ENCODE results near the gene AOC1.

AOC1 gene

GRCh38 chr7:150862356-150862755 is 10.0 kb downstream of the AOC1 start:
- H3K36me3 ChIP-seq (ENCODE audit: control insufficient read depth, insufficient read depth, low read length, severe bottlenecking): no peaks in the 10 kb centered on the region
- DNase-seq (ENCODE audit: low read depth): no peak
- no peaks in the 10 kb centered on the region for H3K4me1 ChIP-seq (ENCODE audit: control insufficient read depth, insufficient read depth, low read length)
- H3K9ac ChIP-seq (ENCODE audit: low read length): no peak overlapping the region
- H3K4me3 ChIP-seq (ENCODE audit: low read length): no peak overlapping the region
- H3K27me3 ChIP-seq (replicated peaks; ENCODE audit: control insufficient read depth, insufficient read depth, low read length): peaks cover 11% of the 10 kb centered on the region
- peaks cover 8% of the 10 kb centered on the region for H3K9me3 ChIP-seq (ENCODE audit: control insufficient read depth, low read length)

DNA sequence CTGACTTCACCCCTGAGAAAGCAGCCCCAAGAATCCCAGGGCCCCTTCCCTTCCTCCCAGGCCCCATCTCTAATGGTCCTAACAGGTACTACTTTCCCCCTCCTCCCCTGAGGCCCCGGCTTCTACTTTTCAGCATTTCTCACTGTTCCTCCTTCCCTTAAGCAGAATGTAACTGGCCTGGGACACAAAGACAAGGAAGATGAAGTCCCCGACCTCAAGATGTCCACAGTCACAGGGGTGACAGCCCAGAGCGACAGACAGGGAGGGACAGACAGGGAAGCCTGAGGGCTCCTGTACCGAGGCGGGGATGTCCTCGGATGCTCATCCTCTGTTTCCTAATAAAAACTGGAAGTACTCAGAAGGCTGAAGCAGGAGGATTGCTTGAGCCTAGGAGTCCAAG is 11.6 kb downstream of the AOC1 start:
- DNase-seq (ENCODE audit: low read depth): no peak
- H3K9ac ChIP-seq (ENCODE audit: low read length): no peak overlapping the region
- peaks cover 9% of the 10 kb centered on the region for H3K27me3 ChIP-seq (replicated peaks; ENCODE audit: control insufficient read depth, insufficient read depth, low read length)
- H3K36me3 ChIP-seq (ENCODE audit: control insufficient read depth, insufficient read depth, low read length, severe bottlenecking): no peaks in the 10 kb centered on the region
- no peak overlapping the region for H3K4me3 ChIP-seq (ENCODE audit: low read length)
- H3K4me1 ChIP-seq (ENCODE audit: control insufficient read depth, insufficient read depth, low read length): no peaks in the 10 kb centered on the region
- H3K9me3 ChIP-seq (ENCODE audit: control insufficient read depth, low read length): peaks cover 8% of the 10 kb centered on the region

GRCh38 chr7:150866932-150867564 is 14.7 kb downstream of the AOC1 start:
- peaks cover 14% of the 10 kb centered on the region for H3K9me3 ChIP-seq (ENCODE audit: control insufficient read depth, low read length)
- no peak overlapping the region for H3K4me3 ChIP-seq (ENCODE audit: low read length)
- H3K27me3 ChIP-seq (replicated peaks; ENCODE audit: control insufficient read depth, insufficient read depth, low read length): peaks cover 7% of the 10 kb centered on the region
- H3K4me1 ChIP-seq (ENCODE audit: control insufficient read depth, insufficient read depth, low read length): no peaks in the 10 kb centered on the region
- H3K36me3 ChIP-seq (ENCODE audit: control insufficient read depth, insufficient read depth, low read length, severe bottlenecking): no peaks in the 10 kb centered on the region
- DNase-seq (ENCODE audit: low read depth): no peak
- no peak overlapping the region for H3K9ac ChIP-seq (ENCODE audit: low read length)

- no peak overlapping the region for H3K4me3 ChIP-seq (ENCODE audit: low read length)
- peaks cover 14% of the 10 kb centered on the region for H3K9me3 ChIP-seq (ENCODE audit: control insufficient read depth, low read length)
- H3K27me3 ChIP-seq (replicated peaks; ENCODE audit: control insufficient read depth, insufficient read depth, low read length): peaks cover 3% of the 10 kb centered on the region
- DNase-seq (ENCODE audit: low read depth): no peak
- no peak overlapping the region for H3K9ac ChIP-seq (ENCODE audit: low read length)
- no peaks in the 10 kb centered on the region for H3K4me1 ChIP-seq (ENCODE audit: control insufficient read depth, insufficient read depth, low read length)
- no peaks in the 10 kb centered on the region for H3K36me3 ChIP-seq (ENCODE audit: control insufficient read depth, insufficient read depth, low read length, severe bottlenecking)
Observed at GRCh38 chr7:150867605-150868004, 15.3 kb downstream of the AOC1 start.

- H3K4me3 ChIP-seq (ENCODE audit: low read length): no peak overlapping the region
- no peaks in the 10 kb centered on the region for H3K4me1 ChIP-seq (ENCODE audit: control insufficient read depth, insufficient read depth, low read length)
- no peaks in the 10 kb centered on the region for H3K36me3 ChIP-seq (ENCODE audit: control insufficient read depth, insufficient read depth, low read length, severe bottlenecking)
- peaks cover 5% of the 10 kb centered on the region for H3K27me3 ChIP-seq (replicated peaks; ENCODE audit: control insufficient read depth, insufficient read depth, low read length)
- peaks cover 14% of the 10 kb centered on the region for H3K9me3 ChIP-seq (ENCODE audit: control insufficient read depth, low read length)
- H3K9ac ChIP-seq (ENCODE audit: low read length): no peak overlapping the region
- DNase-seq (ENCODE audit: low read depth): no peak
Observed at GRCh38 chr7:150869467-150869866, 17.1 kb downstream of the AOC1 start.

DNA sequence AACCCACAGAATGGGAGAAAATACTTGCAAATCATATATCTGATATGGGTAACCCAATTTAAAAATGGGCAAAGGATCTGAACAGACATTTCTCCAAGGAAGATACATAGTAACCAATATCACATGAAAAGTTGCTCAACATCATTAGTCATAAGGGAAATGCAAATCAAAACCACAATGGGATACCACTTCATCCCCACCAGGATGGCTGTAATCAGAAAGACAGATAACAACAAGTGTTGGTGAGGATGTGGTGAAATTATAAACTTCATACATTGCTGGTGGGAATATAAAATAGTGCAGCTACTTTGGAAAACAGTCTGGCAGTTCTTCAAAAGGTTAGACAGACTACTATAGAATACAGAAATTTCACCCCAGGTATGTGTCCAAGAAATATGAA is 19.3 kb downstream of the AOC1 start:
- H3K36me3 ChIP-seq (ENCODE audit: control insufficient read depth, insufficient read depth, low read length, severe bottlenecking): no peaks in the 10 kb centered on the region
- H3K4me1 ChIP-seq (ENCODE audit: control insufficient read depth, insufficient read depth, low read length): no peaks in the 10 kb centered on the region
- peaks cover 5% of the 10 kb centered on the region for H3K27me3 ChIP-seq (replicated peaks; ENCODE audit: control insufficient read depth, insufficient read depth, low read length)
- H3K9ac ChIP-seq (ENCODE audit: low read length): no peak overlapping the region
- DNase-seq (ENCODE audit: low read depth): no peak
- H3K4me3 ChIP-seq (ENCODE audit: low read length): no peak overlapping the region
- H3K9me3 ChIP-seq (ENCODE audit: control insufficient read depth, low read length): peaks cover 13% of the 10 kb centered on the region

DNA sequence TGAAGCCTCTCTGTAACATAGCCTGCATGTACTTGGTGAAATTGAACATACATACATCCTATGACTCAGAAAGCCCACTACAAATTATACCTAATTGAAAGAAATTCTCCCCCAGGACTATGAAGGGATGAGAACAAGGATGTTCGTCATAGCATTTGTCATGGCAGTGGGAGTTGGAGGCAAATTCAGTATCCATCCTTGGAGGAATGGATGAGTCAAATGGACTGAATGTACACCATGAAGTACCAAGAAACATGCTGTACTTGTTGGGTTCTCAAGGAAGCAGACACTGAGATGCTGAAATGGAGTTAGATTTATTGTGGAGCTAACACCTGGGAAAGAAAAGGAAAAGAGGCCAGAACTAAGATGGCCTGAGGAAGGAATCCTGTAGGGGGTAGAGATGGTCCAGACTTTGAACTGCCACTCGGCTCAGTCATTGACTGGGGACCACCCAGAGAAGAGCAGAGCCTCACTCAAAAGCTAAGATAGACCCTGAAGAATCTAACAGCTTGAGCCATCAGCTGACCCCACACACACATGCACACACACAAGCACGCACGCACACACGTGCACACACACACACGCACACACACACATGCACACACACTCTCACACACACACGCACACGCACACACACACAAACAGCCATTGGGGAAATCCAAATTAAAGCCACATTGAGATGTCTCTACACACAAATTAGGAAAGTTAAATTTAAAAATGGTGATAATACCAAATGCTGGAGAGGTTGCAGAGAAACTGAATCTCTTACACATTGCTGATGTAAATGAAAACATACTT is 22.3 kb downstream of the AOC1 start:
- H3K36me3 ChIP-seq (ENCODE audit: control insufficient read depth, insufficient read depth, low read length, severe bottlenecking): no peaks in the 10 kb centered on the region
- H3K4me1 ChIP-seq (ENCODE audit: control insufficient read depth, insufficient read depth, low read length): no peaks in the 10 kb centered on the region
- H3K9me3 ChIP-seq (ENCODE audit: control insufficient read depth, low read length): peaks cover 8% of the 10 kb centered on the region
- no peak overlapping the region for H3K9ac ChIP-seq (ENCODE audit: low read length)
- peaks cover 10% of the 10 kb centered on the region for H3K27me3 ChIP-seq (replicated peaks; ENCODE audit: control insufficient read depth, insufficient read depth, low read length)
- DNase-seq (ENCODE audit: low read depth): no peak
- no peak overlapping the region for H3K4me3 ChIP-seq (ENCODE audit: low read length)

DNA sequence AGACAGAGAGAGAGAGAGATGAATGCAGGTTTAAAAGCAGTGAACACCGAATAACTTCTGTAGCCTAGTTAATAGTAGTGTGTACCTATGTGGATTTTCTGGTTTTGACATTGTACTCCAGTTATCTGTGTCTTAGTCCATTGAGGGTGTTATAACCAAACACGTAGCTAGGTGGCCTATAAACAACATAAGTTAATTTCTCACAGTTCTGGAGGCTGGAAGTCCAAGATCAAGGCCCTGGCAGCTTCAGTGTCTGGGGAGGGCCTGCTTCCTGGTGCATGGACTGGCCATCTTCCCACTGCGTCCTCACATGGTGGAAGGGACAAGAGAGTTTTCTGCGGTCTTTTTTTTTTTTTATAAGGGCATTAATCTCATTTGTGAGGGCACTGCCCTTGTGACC is 23.5 kb downstream of the AOC1 start:
- Histone ChIP-seq H3K9ac (ENCODE audit: low read length) (no peak overlapping the region), H3K4me3 (ENCODE audit: low read length) (no peak overlapping the region), H3K4me1 (ENCODE audit: control insufficient read depth, insufficient read depth, low read length) (no peaks in the 10 kb centered on the region), H3K36me3 (ENCODE audit: control insufficient read depth, insufficient read depth, low read length, severe bottlenecking) (no peaks in the 10 kb centered on the region), H3K27me3 (replicated peaks; ENCODE audit: control insufficient read depth, insufficient read depth, low read length) (peaks cover 7% of the 10 kb centered on the region), H3K9me3 (ENCODE audit: control insufficient read depth, low read length) (peaks cover 15% of the 10 kb centered on the region)
- no peak for DNase-seq (ENCODE audit: low read depth)

GRCh38 chr7:150876817-150877526 is 24.7 kb downstream of the AOC1 start:
- Histone ChIP-seq H3K9me3 (ENCODE audit: control insufficient read depth, low read length) (peaks cover 21% of the 10 kb centered on the region), H3K27me3 (replicated peaks; ENCODE audit: control insufficient read depth, insufficient read depth, low read length) (peaks cover 7% of the 10 kb centered on the region), H3K4me1 (ENCODE audit: control insufficient read depth, insufficient read depth, low read length) (no peaks in the 10 kb centered on the region), H3K4me3 (ENCODE audit: low read length) (no peak overlapping the region), H3K36me3 (ENCODE audit: control insufficient read depth, insufficient read depth, low read length, severe bottlenecking) (no peaks in the 10 kb centered on the region), H3K9ac (ENCODE audit: low read length) (no peak overlapping the region)
- DNase-seq (ENCODE audit: low read depth): peak; percentile 55

GRCh38 chr7:150877536-150877935 is 25.2 kb downstream of the AOC1 start:
- no peaks in the 10 kb centered on the region for H3K36me3 ChIP-seq (ENCODE audit: control insufficient read depth, insufficient read depth, low read length, severe bottlenecking)
- H3K9me3 ChIP-seq (ENCODE audit: control insufficient read depth, low read length): peaks cover 25% of the 10 kb centered on the region
- H3K4me3 ChIP-seq (ENCODE audit: low read length): no peak overlapping the region
- no peak overlapping the region for H3K9ac ChIP-seq (ENCODE audit: low read length)
- H3K27me3 ChIP-seq (replicated peaks; ENCODE audit: control insufficient read depth, insufficient read depth, low read length): peaks cover 7% of the 10 kb centered on the region
- H3K4me1 ChIP-seq (ENCODE audit: control insufficient read depth, insufficient read depth, low read length): no peaks in the 10 kb centered on the region
- DNase-seq (ENCODE audit: low read depth): no peak

GRCh38 chr7:150879345-150879744 is 27.0 kb downstream of the AOC1 start:
- H3K36me3 ChIP-seq (ENCODE audit: control insufficient read depth, insufficient read depth, low read length, severe bottlenecking): no peaks in the 10 kb centered on the region
- no peak for DNase-seq (ENCODE audit: low read depth)
- no peak overlapping the region for H3K9ac ChIP-seq (ENCODE audit: low read length)
- no peaks in the 10 kb centered on the region for H3K4me1 ChIP-seq (ENCODE audit: control insufficient read depth, insufficient read depth, low read length)
- H3K9me3 ChIP-seq (ENCODE audit: control insufficient read depth, low read length): peaks cover 38% of the 10 kb centered on the region
- peaks cover 5% of the 10 kb centered on the region for H3K27me3 ChIP-seq (replicated peaks; ENCODE audit: control insufficient read depth, insufficient read depth, low read length)
- no peak overlapping the region for H3K4me3 ChIP-seq (ENCODE audit: low read length)
